Stomach (tissue), 9 donors: Measurements from ENCODE around the gene TDO2. TPM values are rescaled to one million over a fixed set of nuclear protein-coding genes. Genes with fewer than 3 reads are reported as not detected.
"Not testable (repeated sequence)": the region's sequence is repeated elsewhere in the genome, so short reads cannot be mapped to it uniquely, and the experiment has no call there.

Experiments
- DNase-seq, 2 donors: peaks; one replicate each; pipeline versions ENCODE4 v3.0.0 to v3.0.0-alpha.2; 2013 to 2019
- H3K27ac ChIP-seq, 5 donors: fragments of 200-600 bp in 4 of 5; sonication (generic) in 4 of 5; one replicate each; pipeline ENCODE4 v1.5.1; 2013 to 2019; ENCODE audit warnings: mild to moderate bottlenecking in 1 of 5, moderate library complexity in 1 of 5
- H3K27me3 ChIP-seq, 3 donors: fragments of 200-600 bp; sonication (generic); one replicate each; pipeline ENCODE4 v1.5.1; 2017 to 2019; ENCODE audit warnings: mixed run types in 1 of 3
- H3K36me3 ChIP-seq, 4 donors: fragments of 200-600 bp; sonication (generic); 1 replicate in 3 of 4; 2 replicates in 1 of 4; pipeline ENCODE4 v1.5.1; 2016 to 2019
- H3K4me1 ChIP-seq, 4 donors: fragments of 200-600 bp; sonication (generic); one replicate each; pipeline ENCODE4 v1.5.1; 2016 to 2019
- H3K4me3 ChIP-seq, 4 donors: fragments of 200-600 bp; sonication (generic) in 3 of 4; one replicate each; pipeline ENCODE4 v1.5.1; 2016 to 2019; ENCODE audit warnings: mild to moderate bottlenecking in 1 of 4
- H3K9me3 ChIP-seq, 4 donors: fragments of 200-600 bp; sonication (generic); one replicate each; pipeline ENCODE4 v1.5.1; 2016 to 2019
- CTCF ChIP-seq, 7 experiments: fragments of 450-650 bp in 4 of 7; fragments of 200-600 bp in 3 of 7; sonication (generic) in 3 of 7; IDR thresholded peaks; one replicate each; pipeline ENCODE4 v1.5.1; 2016 to 2019; ENCODE audit warnings: antibody characterized with exemption in 7 of 7, control low read depth in 2 of 7, mild to moderate bottlenecking in 1 of 7
- EP300 ChIP-seq: sonication (generic); formaldehyde crosslinking; IDR thresholded peaks from one replicate; pipeline ENCODE4 v1.6.1; 2017; ENCODE audit warnings: antibody characterized with exemption
- POLR2A ChIP-seq, 4 donors: fragments of 450-650 bp; IDR thresholded peaks; one replicate each; pipeline ENCODE4 v1.6.1; 2016; ENCODE audit warnings: antibody characterized with exemption in 4 of 4, control low read depth in 2 of 4, mild to moderate bottlenecking in 1 of 4, moderate library complexity in 1 of 4
- POLR2AphosphoS5 ChIP-seq, 3 donors: sonication (generic); formaldehyde crosslinking; IDR thresholded peaks; one replicate each; pipeline ENCODE4 v1.6.1; 2016; ENCODE audit warnings: antibody characterized with exemption in 3 of 3
- WGBS, 5 donors: extraction: QIAGEN DNeasy Blood & Tissue Kit in 3 of 5; methylation state at CpG; one replicate each; pipeline versions ENCODE4 v1.1.5 to v1.1.7; 2013 to 2018; 5-methylcytosine and 5-hydroxymethylcytosine counted together
- intact Hi-C: fragments of 100-400 bp; cut with DNase I; formaldehyde crosslinking; loops from one replicate; pipeline ENCODE4 v1.15.1; 2023; ENCODE audit warnings: low total_unique reads
- polyA plus RNA-seq, 3 donors: library from polyadenylated mRNA; stranded (reverse); fragments of 200-250 nt; gene quantifications; one replicate each; pipeline ENCODE4 v1.2.3, GENCODE V29; 2013
- total RNA-seq, 5 donors: library from RNA; depleted of rRNA; stranded (reverse); fragments of >200 nt; gene quantifications; one replicate each; pipeline versions ENCODE4 v1.1.0 to v1.2.3, GENCODE V29; 2014 to 2016
- donor health status: healthy with polysubstance abuse.
- donor health status: Bipolar disorder and iron deficiency.
- donor health status: healthy.

The TDO2 gene
- total and polyA plus RNA-seq, 8 donors: 0.30 to 5.0 (median 0.56) TPM; not detected in 5

DNA sequence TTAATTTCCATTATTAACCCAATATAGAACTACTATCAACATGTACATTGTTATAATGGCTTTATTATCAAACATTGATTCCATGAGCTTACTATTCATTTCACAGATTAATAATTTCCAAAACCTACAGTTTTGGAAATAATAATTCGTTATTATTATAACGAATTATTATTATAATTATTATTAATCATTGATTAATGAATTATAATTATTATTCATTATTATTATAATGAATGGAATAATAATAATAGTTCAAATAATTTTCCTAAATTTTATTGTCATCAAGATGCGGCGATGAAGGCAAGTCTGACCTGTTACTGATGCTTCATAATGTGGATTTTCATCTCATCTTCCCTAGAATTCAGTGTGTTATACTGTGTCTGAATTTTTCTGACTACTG lies 28.1 kb downstream of the TDO2 start:
- 91 to 97% (median 96%) methylated on average over 4 of the region's 4 CpGs for WGBS, 5 donors
- Histone ChIP-seq H3K4me3 (no peak overlapping the region), H3K36me3 (peaks cover 0 to 44% (median 28%) of the 10 kb centered on the region in 4 donors), H3K9me3 (peaks cover 0 to 3% (median 0%) of the 10 kb centered on the region in 4 donors), H3K27ac (no peak overlapping the region), H3K27me3 (no peaks in the 10 kb centered on the region), H3K4me1 (no peaks in the 10 kb centered on the region)
- intact Hi-C loops: no loop called here
- TF ChIP-seq EP300: no peak
- no peak for TF ChIP-seq POLR2AphosphoS5 (IDR thresholded peaks at IDR 0.05)
- no peak for TF ChIP-seq CTCF (IDR thresholded peaks at IDR 0.05)
- no peak for TF ChIP-seq POLR2A (IDR thresholded peaks at IDR 0.05)
- no peak for DNase-seq

DNA sequence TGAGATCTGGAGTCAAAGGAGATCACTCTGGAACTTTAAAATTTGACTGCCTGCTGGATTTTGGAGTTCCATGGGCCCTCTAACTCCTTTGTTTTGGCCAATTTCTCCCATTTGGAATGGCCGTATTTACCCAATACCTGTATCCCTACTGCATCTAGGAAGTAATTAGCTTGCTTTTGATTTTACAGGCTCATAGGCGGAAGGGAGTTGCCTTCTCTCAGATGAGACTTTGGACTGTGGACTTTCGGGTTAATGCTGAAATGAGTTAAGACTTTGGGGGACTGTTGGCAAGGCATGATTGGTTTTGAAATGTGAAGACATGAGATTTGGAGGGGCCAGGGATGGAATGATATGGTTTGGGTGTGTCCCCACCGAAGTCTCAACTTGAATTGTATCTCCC lies 31.1 kb downstream of the TDO2 start:
- H3K27me3 ChIP-seq, DNase-seq, intact Hi-C loops, H3K27ac ChIP-seq, H3K4me3 ChIP-seq, H3K9me3 ChIP-seq, H3K4me1 ChIP-seq: not testable (repeated sequence)
- 82 to 97% (median 95%) methylated on average over 4 of the region's 4 CpGs for WGBS, 5 donors
- peaks cover 0 to 41% (median 23%) of the 10 kb centered on the region in 4 donors for H3K36me3 ChIP-seq

DNA sequence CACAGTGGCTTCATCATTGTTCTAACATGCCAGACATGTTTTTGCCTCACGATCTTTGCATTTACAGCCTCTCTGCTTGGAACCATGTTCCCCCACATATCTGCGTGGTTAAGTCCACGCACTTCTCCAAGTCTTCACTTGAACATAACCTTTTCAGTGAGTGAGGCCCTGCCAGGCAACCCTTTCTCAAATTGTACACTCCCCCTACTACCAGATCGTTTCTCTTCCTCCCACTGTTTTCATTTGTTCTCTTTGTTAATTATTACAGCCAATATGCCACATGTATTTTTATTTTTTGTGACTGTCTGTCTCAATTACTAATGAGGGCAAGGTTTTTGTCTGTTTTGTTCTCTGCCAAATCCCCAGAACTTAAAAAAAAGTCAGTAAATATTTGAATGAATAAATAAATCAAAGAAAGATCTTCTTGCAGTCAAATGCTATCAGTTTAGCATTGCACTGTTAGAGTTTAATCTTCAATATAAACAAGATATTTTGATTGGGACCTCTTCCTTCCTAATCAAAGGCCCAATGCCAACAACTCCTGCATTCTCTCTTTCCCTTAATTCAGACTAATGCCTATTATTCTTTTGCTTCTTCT lies 32.0 kb downstream of the TDO2 start:
- WGBS, 5 donors: 64 to 74% (median 72%) methylated on average over 4 of the region's 4 CpGs

GRCh38 chr4:155941085-155941790 lies 37.7 kb downstream of the TDO2 start:
- Histone ChIP-seq H3K27me3 (no peaks in the 10 kb centered on the region), H3K4me1 (peaks cover 0 to 11% (median 4%) of the 10 kb centered on the region in 4 donors), H3K9me3 (no peaks in the 10 kb centered on the region), H3K27ac (no peak overlapping the region), H3K4me3 (no peak overlapping the region), H3K36me3 (peaks cover 0 to 48% (median 44%) of the 10 kb centered on the region in 4 donors)
- no peak for DNase-seq
- intact Hi-C loops: no loop called here
- TF ChIP-seq EP300 (no peak), POLR2AphosphoS5 (IDR thresholded peaks at IDR 0.05) (no peak), CTCF (IDR thresholded peaks at IDR 0.05) (no peak), POLR2A (IDR thresholded peaks at IDR 0.05) (no peak)
- WGBS, 5 donors: 73 to 86% (median 83%) methylated on average over 6 of the region's 6 CpGs

More for the DNA sequence above, 32.0 kb downstream of the TDO2 start:
- peaks cover 0 to 3% (median 0%) of the 10 kb centered on the region in 4 donors for H3K9me3 ChIP-seq
- H3K4me3 ChIP-seq: no peak overlapping the region
- TF ChIP-seq POLR2A (IDR thresholded peaks at IDR 0.05) (no peak), EP300 (no peak), POLR2AphosphoS5 (IDR thresholded peaks at IDR 0.05) (no peak), CTCF (IDR thresholded peaks at IDR 0.05) (no peak)
- H3K36me3 ChIP-seq: peaks cover 0 to 44% (median 29%) of the 10 kb centered on the region in 4 donors
- no peak for DNase-seq
- H3K27me3 ChIP-seq: no peaks in the 10 kb centered on the region
- no peak overlapping the region for H3K27ac ChIP-seq
- intact Hi-C loops: no loop called here
- H3K4me1 ChIP-seq: no peaks in the 10 kb centered on the region

GRCh38 chr4:155941820-155942219 lies 38.3 kb downstream of the TDO2 start:
- intact Hi-C loops: no loop called here
- Histone ChIP-seq H3K9me3 (no peaks in the 10 kb centered on the region), H3K27ac (no peak overlapping the region), H3K27me3 (no peaks in the 10 kb centered on the region), H3K36me3 (peaks cover 0 to 48% (median 44%) of the 10 kb centered on the region in 4 donors), H3K4me1 (peaks cover 0 to 11% (median 4%) of the 10 kb centered on the region in 4 donors), H3K4me3 (no peak overlapping the region)
- no peak for DNase-seq
- WGBS, 5 donors: 75 to 90% (median 88%) methylated on average over 1 of the region's 1 CpG
- TF ChIP-seq CTCF (IDR thresholded peaks at IDR 0.05): no peak
- TF ChIP-seq POLR2AphosphoS5 (IDR thresholded peaks at IDR 0.05): no peak
- TF ChIP-seq EP300: no peak
- TF ChIP-seq POLR2A (IDR thresholded peaks at IDR 0.05): no peak
